GM12892 (cell line): ENCODE data around the gene CHTF18.

Source experiments
- POLR2A ChIP-seq: IDR thresholded peaks from 2 replicates; pipeline ENCODE4 v1.6.1; 2011; ENCODE audit warnings: low read depth, low read length, control low read depth
- POLR2AphosphoS5 ChIP-seq: IDR thresholded peaks from 2 replicates; pipeline ENCODE4 v1.6.1; 2011; ENCODE audit warnings: low read depth, low read length, control low read depth
- TAF1 ChIP-seq: IDR thresholded peaks from 2 replicates; pipeline ENCODE4 v1.6.1; 2011; ENCODE audit warnings: low read depth, mild to moderate bottlenecking, control low read depth, low read length, borderline replicate concordance

GRCh38 chr16:845351-845745 is 56.9 kb downstream of the CHTF18 start:
- TF ChIP-seq POLR2A, result no peak
- TF ChIP-seq POLR2AphosphoS5, result no peak
- no peak for TF ChIP-seq TAF1
